Breast epithelium (tissue), 4 donors: ENCODE results near the gene HSD17B3. TPM values are rescaled to one million over a fixed set of nuclear protein-coding genes. Genes with fewer than 3 reads are reported as not detected.

Source experiments
- DNase-seq, 2 donors: peaks; one replicate each; pipeline ENCODE4 v3.0.0-alpha.2; 2019; ENCODE audit warnings: low spot score in 2 of 2
- H3K27ac ChIP-seq, 2 donors: fragments of 200-600 bp; sonication (generic) in 1 of 2; one replicate each; pipeline ENCODE4 v1.5.1; 2016 to 2019; ENCODE audit warnings: mild to moderate bottlenecking in 1 of 2
- H3K27me3 ChIP-seq, 2 donors: fragments of 200-600 bp; sonication (generic) in 1 of 2; one replicate each; pipeline versions ENCODE4 v1.5.1 to v1.6.0; 2017 to 2019; ENCODE audit warnings: control low read depth in 1 of 2, mild to moderate bottlenecking in 1 of 2
- H3K36me3 ChIP-seq: fragments of 200-600 bp; one replicate; pipeline ENCODE4 v1.5.1; 2019
- H3K4me1 ChIP-seq, 2 donors: fragments of 200-600 bp; sonication (generic); one replicate each; pipeline ENCODE4 v1.5.1; 2016 to 2019; ENCODE audit warnings: control low read depth in 1 of 2
- H3K4me3 ChIP-seq, 3 donors: fragments of 200-600 bp; sonication (generic); 1 replicate in 2 of 3; 2 replicates in 1 of 3; pipeline ENCODE4 v1.5.1; 2016 to 2019; ENCODE audit warnings: mild to moderate bottlenecking in 3 of 3, moderate library complexity in 2 of 3
- H3K9me3 ChIP-seq, 2 donors: fragments of 200-600 bp; sonication (generic) in 1 of 2; one replicate each; pipeline ENCODE4 v1.5.1; 2016 to 2019; ENCODE audit warnings: control low read depth in 1 of 2
- CTCF ChIP-seq, 3 donors: fragments of 450-650 bp; IDR thresholded peaks; one replicate each; pipeline ENCODE4 v1.5.1; 2016 to 2017; ENCODE audit warnings: antibody characterized with exemption in 3 of 3, mild to moderate bottlenecking in 3 of 3, moderate library complexity in 3 of 3
- POLR2A ChIP-seq: fragments of 450-650 bp; IDR thresholded peaks from one replicate; pipeline ENCODE4 v1.6.1; 2016; ENCODE audit warnings: antibody characterized with exemption, mild to moderate bottlenecking, moderate library complexity
- POLR2AphosphoS5 ChIP-seq, 3 donors: sonication (generic); formaldehyde crosslinking; IDR thresholded peaks; one replicate each; pipeline ENCODE4 v1.6.1; 2017; ENCODE audit warnings: antibody characterized with exemption in 3 of 3
- intact Hi-C: fragments of 100-400 bp; cut with DNase I; formaldehyde crosslinking; loops from one replicate; pipeline ENCODE4 v1.15.1; 2023; ENCODE audit warnings: low total_unique reads
- total RNA-seq, 3 donors: library from RNA; depleted of rRNA; stranded (reverse); fragments of >200 nt; gene quantifications; one replicate each; pipeline ENCODE4 v1.1.0, GENCODE V29; 2016

Gene HSD17B3
- total RNA-seq, 3 donors from 2014 or later, result 0.98 to 1.1 TPM; not detected in 1

- no peaks in the 10 kb centered on the region for H3K27me3 ChIP-seq
- H3K27ac ChIP-seq, result no peak overlapping the region
- H3K4me3 ChIP-seq, result no peak overlapping the region
- no peaks in the 10 kb centered on the region for H3K4me1 ChIP-seq
- TF ChIP-seq POLR2A (no peak), CTCF (IDR thresholded peaks at IDR 0.05) (no peak), POLR2AphosphoS5 (IDR thresholded peaks at IDR 0.05) (no peak)
- H3K36me3 ChIP-seq, result no peaks in the 10 kb centered on the region
- DNase-seq, result no peak
- no peaks in the 10 kb centered on the region for H3K9me3 ChIP-seq
- intact Hi-C loops, result no loop called here
Observed at GRCh38 chr9:96305171-96305570, 3.2 kb upstream of the HSD17B3 start.

DNA sequence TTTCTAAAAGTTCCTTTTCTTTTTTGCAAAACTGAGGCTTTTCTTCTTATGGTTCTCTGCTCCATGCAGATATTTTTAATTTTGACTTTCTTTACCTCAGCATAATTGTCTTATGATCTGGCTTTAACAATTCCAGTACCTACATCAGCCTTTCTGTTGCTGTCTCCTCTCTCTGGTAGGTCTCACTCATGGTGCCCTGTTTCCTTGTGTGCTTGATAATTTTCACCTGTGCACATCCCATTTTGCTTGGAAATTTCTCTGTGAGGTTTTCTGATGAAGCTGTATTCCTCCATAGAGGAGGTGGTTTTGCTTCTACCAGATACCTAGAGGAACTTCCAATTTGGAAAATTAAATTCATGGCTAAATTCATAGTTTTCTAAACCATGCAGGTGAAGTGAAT is 2.3 kb upstream of the HSD17B3 start:
- TF ChIP-seq POLR2AphosphoS5 (IDR thresholded peaks at IDR 0.05), result no peak
- TF ChIP-seq POLR2A, result no peak
- no peak for TF ChIP-seq CTCF (IDR thresholded peaks at IDR 0.05)
- intact Hi-C loops, result no loop called here
- no peaks in the 10 kb centered on the region for H3K9me3 ChIP-seq

GRCh38 chr9:96299823-96300222 is 2.2 kb downstream of the HSD17B3 start:
- Histone ChIP-seq H3K4me3 (no peak overlapping the region), H3K9me3 (no peaks in the 10 kb centered on the region), H3K27ac (no peak overlapping the region), H3K4me1 (no peaks in the 10 kb centered on the region), H3K27me3 (no peaks in the 10 kb centered on the region), H3K36me3 (no peaks in the 10 kb centered on the region)
- intact Hi-C loops, result no loop called here
- TF ChIP-seq POLR2A (no peak), POLR2AphosphoS5 (IDR thresholded peaks at IDR 0.05) (no peak), CTCF (IDR thresholded peaks at IDR 0.05) (no peak)
- no peak for DNase-seq

More for the DNA sequence above, 2.3 kb upstream of the HSD17B3 start:
- no peaks in the 10 kb centered on the region for H3K4me1 ChIP-seq
- no peak overlapping the region for H3K4me3 ChIP-seq
- H3K27me3 ChIP-seq, result no peaks in the 10 kb centered on the region
- H3K27ac ChIP-seq, result no peak overlapping the region
- H3K36me3 ChIP-seq, result no peaks in the 10 kb centered on the region
- DNase-seq, result no peak

DNA sequence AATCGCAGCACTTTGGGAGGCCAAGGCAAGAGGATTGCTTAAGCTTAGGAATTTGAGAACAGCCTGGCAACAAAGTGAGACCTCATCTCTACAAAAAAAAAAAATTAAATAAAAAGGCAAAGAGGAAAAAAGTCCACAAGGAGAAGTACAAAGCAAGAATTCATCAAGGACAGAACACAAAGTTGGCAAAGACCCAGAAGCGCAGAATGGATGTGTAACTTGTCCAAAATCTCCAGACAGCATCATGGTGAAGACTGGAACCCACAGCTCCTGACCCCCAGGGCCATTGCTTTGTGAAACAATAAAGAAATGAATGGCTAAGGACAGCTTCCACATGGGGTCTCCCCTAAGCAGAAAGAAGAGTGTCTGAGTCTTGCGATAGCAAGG is 7.8 kb downstream of the HSD17B3 start:
- no peaks in the 10 kb centered on the region for H3K27me3 ChIP-seq
- H3K4me3 ChIP-seq, result no peak overlapping the region
- intact Hi-C loops, result no loop called here
- no peak for TF ChIP-seq POLR2AphosphoS5 (IDR thresholded peaks at IDR 0.05)
- no peak for TF ChIP-seq CTCF (IDR thresholded peaks at IDR 0.05)
- no peak for TF ChIP-seq POLR2A
- H3K9me3 ChIP-seq, result peaks cover 0 to 7% of the 10 kb centered on the region in 2 donors
- no peaks in the 10 kb centered on the region for H3K36me3 ChIP-seq
- no peak for DNase-seq
- no peaks in the 10 kb centered on the region for H3K4me1 ChIP-seq
- H3K27ac ChIP-seq, result no peak overlapping the region

DNA sequence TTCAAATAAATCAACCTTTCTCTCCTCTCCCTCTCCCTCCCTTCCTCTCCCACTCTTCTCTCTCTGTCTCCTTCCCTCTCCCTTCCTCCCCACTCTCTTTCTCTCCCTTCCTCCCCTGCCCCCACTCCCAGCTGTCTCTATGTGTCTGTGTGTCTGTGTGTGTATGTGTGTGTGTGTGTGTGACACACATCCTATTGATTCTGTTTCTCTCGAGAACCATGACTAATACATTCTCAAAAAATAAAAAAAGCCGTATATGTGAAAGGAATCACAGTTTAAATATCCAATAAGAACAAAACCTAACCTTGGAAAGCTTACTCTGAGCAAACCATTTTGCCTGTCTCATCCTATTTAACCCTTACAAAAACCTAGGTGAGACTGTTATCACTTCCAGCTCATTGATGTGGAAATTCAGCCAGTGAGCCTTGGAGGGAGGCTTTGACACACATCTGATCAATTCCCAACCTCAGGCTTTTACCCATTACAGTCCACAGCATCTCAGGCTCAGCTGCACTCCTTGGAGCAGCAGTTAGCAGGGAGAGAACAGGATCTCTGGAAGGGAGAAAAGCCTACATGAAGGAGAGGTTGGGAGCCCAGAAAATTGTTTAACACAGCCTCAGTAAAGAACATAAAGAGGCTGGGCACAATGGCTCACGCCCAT is 8.3 kb downstream of the HSD17B3 start:
- no peaks in the 10 kb centered on the region for H3K4me1 ChIP-seq
- DNase-seq, result no peak
- H3K4me3 ChIP-seq, result no peak overlapping the region
- no peak overlapping the region for H3K27ac ChIP-seq
- H3K27me3 ChIP-seq, result no peaks in the 10 kb centered on the region
- peaks cover 0 to 7% of the 10 kb centered on the region in 2 donors for H3K9me3 ChIP-seq
- H3K36me3 ChIP-seq, result no peaks in the 10 kb centered on the region
- intact Hi-C loops, result no loop called here
- TF ChIP-seq POLR2A, result no peak
- no peak for TF ChIP-seq CTCF (IDR thresholded peaks at IDR 0.05)
- TF ChIP-seq POLR2AphosphoS5 (IDR thresholded peaks at IDR 0.05), result no peak
